ENCODE results near the gene HYAL3.
A peak's percentile ranks its signal among the peaks of the same experiment; 100 is the strongest.

Gene HYAL3

DNA sequence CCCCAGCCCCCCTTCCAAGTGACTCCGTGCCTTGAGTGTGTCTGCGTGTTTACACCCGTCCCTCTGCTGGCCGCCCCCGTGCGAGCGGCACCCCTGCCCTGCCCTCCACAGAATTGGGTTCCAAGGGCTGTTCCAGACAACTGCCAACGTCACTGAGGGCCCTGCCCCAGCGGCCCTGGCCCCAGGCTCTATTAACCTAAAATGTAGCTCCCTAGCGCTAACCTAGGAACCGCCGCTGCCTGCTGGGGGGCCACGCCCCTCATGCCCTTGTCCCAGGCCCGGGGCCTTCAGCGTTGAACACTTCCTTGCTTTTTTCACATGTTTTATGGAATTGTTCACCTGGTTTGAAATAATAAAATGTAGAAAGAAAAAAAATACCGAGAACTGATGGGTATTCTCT lies 40.2 kb downstream of the HYAL3 start:
- peak; percentile 9 for TF ChIP-seq CTCF (conservative IDR thresholded peaks at IDR 0.05; ENCODE audit: low read depth, low read length)
- no peak overlapping the region for H3K4me3 ChIP-seq (ENCODE audit: low read length)

DNA sequence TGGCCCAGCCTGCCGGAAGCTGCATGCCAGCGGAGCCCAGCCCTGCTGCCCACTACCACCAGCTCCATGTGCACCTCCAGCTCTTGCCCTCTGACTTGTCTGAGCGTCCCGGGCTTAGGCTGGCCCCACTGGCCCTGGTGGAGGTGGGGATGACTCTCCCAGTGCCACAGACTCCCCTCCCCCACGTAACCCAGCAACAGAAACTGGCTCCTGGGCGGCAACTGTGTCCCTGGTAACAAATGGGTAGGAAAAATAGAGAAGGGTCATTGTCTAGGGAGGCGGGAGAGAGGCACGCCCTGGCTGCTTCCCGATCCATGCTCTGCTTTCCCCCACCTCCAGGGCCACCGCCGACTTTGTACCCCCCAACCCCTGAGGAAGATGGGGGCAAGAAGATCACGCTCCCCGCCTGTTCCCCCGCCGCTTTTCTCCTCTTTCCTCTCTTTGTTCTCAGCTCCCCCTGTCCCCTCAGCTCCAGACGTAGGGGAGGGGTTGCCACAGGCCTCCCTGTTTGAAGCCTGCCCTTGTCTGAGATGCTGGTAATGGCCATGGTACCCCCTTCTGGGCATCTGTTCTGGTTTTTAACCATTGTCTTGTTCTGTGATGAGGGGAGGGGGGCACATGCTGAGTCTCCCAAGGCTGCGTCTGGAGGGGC lies 41.0 kb downstream of the HYAL3 start:
- no peak overlapping the region for H3K4me3 ChIP-seq (ENCODE audit: low read length)
- TF ChIP-seq CTCF (conservative IDR thresholded peaks at IDR 0.05; ENCODE audit: low read depth, low read length), result no peak

More for the DNA sequence above, 40.2 kb downstream of the HYAL3 start:
- no peak for DNase-seq (ENCODE audit: low read depth)

DNA sequence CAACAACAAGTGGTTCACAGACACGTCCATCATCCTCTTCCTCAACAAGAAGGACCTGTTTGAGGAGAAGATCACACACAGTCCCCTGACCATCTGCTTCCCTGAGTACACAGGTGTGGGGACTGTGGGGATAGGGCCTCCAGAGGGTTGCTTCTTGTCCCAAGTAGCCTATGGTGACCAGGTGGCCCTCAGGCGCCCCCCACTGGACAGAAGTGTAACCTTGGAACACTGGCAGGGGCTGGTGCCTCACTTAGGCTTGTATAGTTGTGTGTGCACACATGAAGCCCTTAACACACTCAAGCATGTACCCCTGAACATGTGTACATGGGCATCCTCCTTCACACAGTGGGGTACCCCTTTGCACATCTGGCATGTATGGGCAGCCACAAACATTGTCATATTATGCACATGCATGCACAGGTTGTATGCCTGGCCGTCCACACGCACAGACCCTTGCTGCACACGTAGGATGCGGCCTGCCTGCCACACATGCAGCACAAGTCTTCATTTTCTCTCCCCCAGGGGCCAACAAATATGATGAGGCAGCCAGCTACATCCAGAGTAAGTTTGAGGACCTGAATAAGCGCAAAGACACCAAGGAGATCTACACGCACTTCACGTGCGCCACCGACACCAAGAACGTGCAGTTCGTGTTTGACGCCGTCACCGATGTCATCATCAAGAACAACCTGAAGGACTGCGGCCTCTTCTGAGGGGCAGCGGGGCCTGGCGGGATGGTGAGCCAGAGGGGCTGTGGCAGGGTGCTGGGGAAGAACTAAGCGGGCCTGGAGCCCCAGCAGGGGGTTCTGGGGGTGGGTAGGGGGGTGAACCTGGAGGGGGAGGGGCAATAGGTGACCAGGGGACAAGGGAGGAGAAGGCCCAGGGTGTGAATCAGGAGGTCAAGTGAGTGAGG lies 42.0 kb downstream of the HYAL3 start:
- DNase-seq (ENCODE audit: low read depth), result no peak
- H3K4me3 ChIP-seq (ENCODE audit: low read length), result no peak overlapping the region
- TF ChIP-seq CTCF (conservative IDR thresholded peaks at IDR 0.05; ENCODE audit: low read depth, low read length), result peak; percentile 69

More for the DNA sequence above, 41.0 kb downstream of the HYAL3 start:
- no peak for DNase-seq (ENCODE audit: low read depth)

DNA sequence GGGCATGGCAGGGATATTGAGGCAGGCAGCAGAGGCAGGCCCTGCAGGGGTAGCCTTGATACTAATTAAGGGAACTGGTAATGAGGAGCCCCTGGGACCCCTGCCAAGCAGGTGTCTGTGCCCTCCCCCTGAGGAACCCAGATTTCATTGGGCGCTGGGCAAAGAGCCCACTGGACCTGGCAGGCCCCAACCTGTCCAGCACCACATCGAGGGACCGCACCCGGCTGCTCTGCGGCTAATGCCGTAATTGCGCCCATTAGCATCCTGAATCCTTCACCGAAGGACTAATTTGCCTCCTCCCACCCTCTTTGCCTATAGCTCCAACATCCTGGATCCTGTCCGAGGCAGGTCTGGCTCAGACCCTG lies 44.0 kb downstream of the HYAL3 start:
- DNase-seq (ENCODE audit: low read depth), result no peak
- H3K4me3 ChIP-seq (ENCODE audit: low read length), result no peak overlapping the region
- no peak for TF ChIP-seq CTCF (conservative IDR thresholded peaks at IDR 0.05; ENCODE audit: low read depth, low read length)

DNA sequence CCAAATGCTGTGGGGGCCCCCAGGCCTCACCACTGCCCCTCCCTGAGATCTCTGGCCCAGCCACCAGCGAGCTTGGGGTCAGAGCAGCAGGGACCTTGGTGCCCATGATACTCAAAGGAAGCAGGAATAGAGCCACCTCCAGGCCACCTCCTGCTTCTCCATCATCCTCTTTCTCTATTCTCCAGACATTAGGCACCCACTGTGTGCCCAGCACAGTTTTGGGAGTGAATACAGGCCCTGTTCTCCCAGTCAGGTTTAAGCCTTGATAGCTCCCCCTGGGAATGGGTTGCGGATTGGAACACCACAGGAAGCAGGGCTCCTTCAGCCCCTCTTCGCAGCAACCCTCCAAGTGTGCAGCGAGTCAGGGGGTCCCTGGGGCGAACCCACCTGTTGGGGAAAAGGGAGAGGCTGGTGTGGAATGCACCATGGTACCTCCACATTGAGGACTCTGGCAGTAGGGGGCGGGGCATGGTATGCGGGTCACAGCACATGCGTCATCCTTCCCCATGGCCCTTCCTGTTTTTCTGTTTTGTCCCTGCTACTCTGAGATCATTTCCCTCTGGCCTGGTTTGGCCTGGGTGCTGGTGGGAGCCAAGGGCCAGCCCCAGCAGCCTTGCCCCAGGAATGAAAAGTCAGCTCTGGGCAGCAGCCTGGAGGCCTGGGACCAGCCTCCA lies 44.5 kb downstream of the HYAL3 start:
- H3K4me3 ChIP-seq (ENCODE audit: low read length), result no peak overlapping the region
- no peak for TF ChIP-seq CTCF (conservative IDR thresholded peaks at IDR 0.05; ENCODE audit: low read depth, low read length)
- no peak for DNase-seq (ENCODE audit: low read depth)

DNA sequence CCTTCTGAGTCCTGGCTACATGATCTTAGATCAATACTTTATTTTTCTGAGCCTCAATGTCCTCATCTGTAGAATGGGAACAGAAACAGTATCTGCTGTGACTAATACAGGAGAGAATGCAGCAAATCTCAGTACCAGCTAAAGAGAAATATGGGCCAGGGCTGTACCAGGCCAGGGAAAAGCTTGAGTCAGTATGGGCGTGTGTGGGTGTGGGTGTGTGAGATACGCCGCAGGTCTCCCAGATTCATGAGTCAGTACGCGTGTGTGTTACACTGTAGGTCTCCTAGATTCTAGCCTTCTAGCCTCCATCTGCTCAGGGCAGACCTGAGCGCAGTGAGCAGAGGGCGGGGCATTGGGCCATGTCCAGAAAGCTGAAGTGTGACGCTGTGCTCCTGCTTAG lies 48.0 kb downstream of the HYAL3 start:
- TF ChIP-seq CTCF (conservative IDR thresholded peaks at IDR 0.05; ENCODE audit: low read depth, low read length), result no peak
- DNase-seq (ENCODE audit: low read depth), result peak; percentile 85
- no peak overlapping the region for H3K4me3 ChIP-seq (ENCODE audit: low read length)
